Mesothelial cell of epicardium (in vitro differentiated cells): Measurements from ENCODE around the gene NOL9. TPM values are rescaled to one million over a fixed set of nuclear protein-coding genes. Genes with fewer than 3 reads are reported as not detected.

Source experiments
- DNase-seq, 2 experiments: peaks; one replicate each; pipeline ENCODE4 v3.0.0; 2021; ENCODE audit warnings: low spot score in 2 of 2; ENCODE audit not compliant: unreplicated experiment in 2 of 2
- H3K27ac Mint-ChIP-seq: 2 replicates; pipeline ENCODE4 v1.8.0; 2021; ENCODE audit warnings: mixed read lengths
- H3K27me3 Mint-ChIP-seq: 2 replicates; pipeline ENCODE4 v1.8.0; 2021; ENCODE audit warnings: low read depth, mixed read lengths
- H3K36me3 Mint-ChIP-seq: 2 replicates; pipeline ENCODE4 v1.8.0; 2021; ENCODE audit warnings: mixed read lengths
- H3K4me1 Mint-ChIP-seq: 2 replicates; pipeline ENCODE4 v1.8.0; 2021; ENCODE audit warnings: mixed read lengths
- H3K4me3 Mint-ChIP-seq: 2 replicates; pipeline ENCODE4 v1.8.0; 2021; ENCODE audit warnings: mild to moderate bottlenecking, moderate library complexity, mixed read lengths
- H3K9me3 Mint-ChIP-seq: 2 replicates; pipeline ENCODE4 v1.8.0; 2021; ENCODE audit warnings: mixed read lengths
- CTCF ChIP-seq: fragments of 200-600 bp; sonication (generic); IDR thresholded peaks from one replicate; pipeline ENCODE4 v1.5.0; 2021; ENCODE audit warnings: antibody characterized with exemption; ENCODE audit not compliant: unreplicated experiment
- total RNA-seq: library from RNA; stranded (reverse); gene quantifications from 3 replicates; pipeline ENCODE4 v1.2.1, GENCODE V29; 2021

Gene NOL9
- total RNA-seq, 1 donor from 2014 or later = 44.4 TPM

GRCh38 chr1:6579374-6580118 is 25.2 kb upstream of the NOL9 start, which contains the start of gene ZBTB48:
TSS of gene ZBTB48 (plus strand) at chr1:6579994. CDS start at chr1:6580610, 616 bp downstream.
- TF ChIP-seq CTCF = no peak
- H3K27ac Mint-ChIP-seq = peak within 1 kb of the TSS; percentile 97
- peak; percentile 99 for DNase-seq

GRCh38 chr1:6578624-6579373 is 24.5 kb upstream of the NOL9 start:
- DNase-seq = no peak
- H3K27ac Mint-ChIP-seq = peak overlapping the region; percentile 97
- no peak for TF ChIP-seq CTCF
- no peaks in the 10 kb centered on the region for H3K36me3 Mint-ChIP-seq
- H3K27me3 Mint-ChIP-seq = no peaks in the 10 kb centered on the region
- peak overlapping the region; percentile 94 for H3K4me3 Mint-ChIP-seq
- H3K9me3 Mint-ChIP-seq = no peaks in the 10 kb centered on the region
- H3K4me1 Mint-ChIP-seq = peaks cover 21% of the 10 kb centered on the region

More at GRCh38 chr1:6579374-6580118, 25.2 kb upstream of the NOL9 start, which contains the start of gene ZBTB48:
- Mint-ChIP-seq H3K9me3 (no peaks in the 10 kb centered on the region), H3K4me3 (peak within 1 kb of the TSS; percentile 94), H3K4me1 (peaks cover 21% of the 10 kb centered on the region), H3K36me3 (no peaks in the 10 kb centered on the region), H3K27me3 (no peaks in the 10 kb centered on the region)

GRCh38 chr1:6577831-6578525 is 23.7 kb upstream of the NOL9 start:
- H3K27ac Mint-ChIP-seq = no peak overlapping the region
- H3K9me3 Mint-ChIP-seq = no peaks in the 10 kb centered on the region
- H3K27me3 Mint-ChIP-seq = peaks cover under 1% of the 10 kb centered on the region
- no peak for TF ChIP-seq CTCF
- peaks cover 21% of the 10 kb centered on the region for H3K4me1 Mint-ChIP-seq
- H3K36me3 Mint-ChIP-seq = no peaks in the 10 kb centered on the region
- no peak for DNase-seq
- no peak overlapping the region for H3K4me3 Mint-ChIP-seq

- H3K4me1 Mint-ChIP-seq = peaks cover 5% of the 10 kb centered on the region
- H3K9me3 Mint-ChIP-seq = no peaks in the 10 kb centered on the region
- peaks cover 28% of the 10 kb centered on the region for H3K27me3 Mint-ChIP-seq
- no peak for DNase-seq
- TF ChIP-seq CTCF = no peak
- H3K4me3 Mint-ChIP-seq = no peak overlapping the region
- no peak overlapping the region for H3K27ac Mint-ChIP-seq
- no peaks in the 10 kb centered on the region for H3K36me3 Mint-ChIP-seq
Observed at GRCh38 chr1:6574818-6575217, 20.5 kb upstream of the NOL9 start.

- Mint-ChIP-seq H3K9me3 (no peaks in the 10 kb centered on the region), H3K4me1 (no peaks in the 10 kb centered on the region), H3K27ac (no peak overlapping the region), H3K27me3 (peaks cover 35% of the 10 kb centered on the region), H3K4me3 (no peak overlapping the region), H3K36me3 (no peaks in the 10 kb centered on the region)
- TF ChIP-seq CTCF = no peak
- DNase-seq = no peak
Observed at GRCh38 chr1:6574025-6574620, 19.8 kb upstream of the NOL9 start.
